ENCODE measurements around the gene PSAP.

Gene PSAP

GRCh38 chr10:71829171-71829570 lies 21.9 kb downstream of the PSAP start:
- no peak overlapping the region for H3K4me3 ChIP-seq (ENCODE audit: low read length)
- TF ChIP-seq CTCF (IDR thresholded peaks at IDR 0.05; ENCODE audit: insufficient read depth, low read depth, low read length, missing control alignments), result no peak
- no peak for DNase-seq (ENCODE audit: low read depth)

- no peak overlapping the region for H3K4me3 ChIP-seq (ENCODE audit: low read length)
- no peak for DNase-seq (ENCODE audit: low read depth)
- no peak for TF ChIP-seq CTCF (IDR thresholded peaks at IDR 0.05; ENCODE audit: insufficient read depth, low read depth, low read length, missing control alignments)
Measured at GRCh38 chr10:71828702-71829101, 22.3 kb downstream of the PSAP start.

- no peak overlapping the region for H3K4me3 ChIP-seq (ENCODE audit: low read length)
- TF ChIP-seq CTCF (IDR thresholded peaks at IDR 0.05; ENCODE audit: insufficient read depth, low read depth, low read length, missing control alignments), result no peak
- no peak for DNase-seq (ENCODE audit: low read depth)
Measured at GRCh38 chr10:71827852-71828251, 23.2 kb downstream of the PSAP start.

- DNase-seq (ENCODE audit: low read depth), result no peak
- no peak overlapping the region for H3K4me3 ChIP-seq (ENCODE audit: low read length)
- no peak for TF ChIP-seq CTCF (IDR thresholded peaks at IDR 0.05; ENCODE audit: insufficient read depth, low read depth, low read length, missing control alignments)
Measured at GRCh38 chr10:71825217-71825616, 25.8 kb downstream of the PSAP start.

- no peak for DNase-seq (ENCODE audit: low read depth)
- TF ChIP-seq CTCF (IDR thresholded peaks at IDR 0.05; ENCODE audit: insufficient read depth, low read depth, low read length, missing control alignments), result no peak
- H3K4me3 ChIP-seq (ENCODE audit: low read length), result no peak overlapping the region
Measured at GRCh38 chr10:71824333-71824732, 26.7 kb downstream of the PSAP start.

GRCh38 chr10:71823356-71823755 lies 27.7 kb downstream of the PSAP start:
- no peak for DNase-seq (ENCODE audit: low read depth)
- no peak for TF ChIP-seq CTCF (IDR thresholded peaks at IDR 0.05; ENCODE audit: insufficient read depth, low read depth, low read length, missing control alignments)
- no peak overlapping the region for H3K4me3 ChIP-seq (ENCODE audit: low read length)

- no peak for DNase-seq (ENCODE audit: low read depth)
- no peak for TF ChIP-seq CTCF (IDR thresholded peaks at IDR 0.05; ENCODE audit: insufficient read depth, low read depth, low read length, missing control alignments)
- no peak overlapping the region for H3K4me3 ChIP-seq (ENCODE audit: low read length)
Measured at GRCh38 chr10:71821909-71822763, 28.9 kb downstream of the PSAP start.
